MM.1S (cell line): Measurements from ENCODE around the gene DPM1.
A peak's percentile ranks its signal among the peaks of the same experiment; 100 is the strongest.

Experiments
- DNase-seq: peaks from one replicate; pipeline ENCODE4 v3.0.0-alpha.2; 2015
- H2AFZ ChIP-seq: fragments of 300-600 bp; sonication (generic); 2 replicates; pipeline ENCODE4 v1.6.0; 2016; ENCODE audit warnings: antibody characterized with exemption, low read length
- H3F3A ChIP-seq: fragments of 300-600 bp; sonication (generic); 2 replicates; pipeline ENCODE4 v1.6.1; 2016; ENCODE audit warnings: mild to moderate bottlenecking, antibody characterized with exemption, low read length, moderate library complexity, mixed read lengths; ENCODE audit not compliant: insufficient read depth
- H3K27ac ChIP-seq: fragments of 300-600 bp; sonication (generic); 2 replicates; pipeline ENCODE4 v1.5.1; 2016; ENCODE audit warnings: mild to moderate bottlenecking, low read length
- H3K27me3 ChIP-seq: fragments of 300-600 bp; sonication (generic); replicated peaks from 2 replicates; pipeline ENCODE4 v1.6.0; 2016; ENCODE audit warnings: low read length; ENCODE audit not compliant: insufficient read depth
- H3K36me3 ChIP-seq: fragments of 300-600 bp; sonication (generic); replicated peaks from 2 replicates; pipeline ENCODE4 v1.6.1; 2016; ENCODE audit warnings: mild to moderate bottlenecking, low read length, mixed read lengths; ENCODE audit not compliant: insufficient read depth
- H3K4me1 ChIP-seq: fragments of 300-600 bp; sonication (generic); 2 replicates; pipeline ENCODE4 v1.6.1; 2016; ENCODE audit warnings: low read length, mixed read lengths
- H3K4me2 ChIP-seq: fragments of 300-600 bp; sonication (generic); 2 replicates; pipeline ENCODE4 v1.6.0; 2016; ENCODE audit warnings: low read depth, low read length
- H3K4me3 ChIP-seq: fragments of 300-600 bp; sonication (generic); 2 replicates; pipeline ENCODE4 v1.5.1; 2016; ENCODE audit warnings: low read length, mixed read lengths
- H3K79me2 ChIP-seq: fragments of 300-600 bp; sonication (generic); 2 replicates; pipeline ENCODE4 v1.6.1; 2016; ENCODE audit warnings: mixed run types, low read length, mixed read lengths
- H3K9ac ChIP-seq: fragments of 300-600 bp; sonication (generic); 2 replicates; pipeline ENCODE4 v1.6.1; 2016; ENCODE audit warnings: low read length, mixed read lengths
- H3K9me2 ChIP-seq: fragments of 300-600 bp; sonication (generic); replicated peaks from 2 replicates; pipeline ENCODE4 v1.6.1; 2016; ENCODE audit warnings: mild to moderate bottlenecking, low read length, mixed read lengths; ENCODE audit not compliant: insufficient read depth
- H3K9me3 ChIP-seq: fragments of 300-600 bp; sonication (generic); replicated peaks from 2 replicates; pipeline ENCODE4 v1.6.1; 2016; ENCODE audit warnings: mild to moderate bottlenecking, low read length, mixed read lengths; ENCODE audit not compliant: insufficient read depth
- H4K20me1 ChIP-seq: fragments of 300-600 bp; sonication (generic); 2 replicates; pipeline ENCODE4 v1.6.1; 2016; ENCODE audit warnings: mild to moderate bottlenecking, low read length, moderate library complexity, mixed read lengths; ENCODE audit not compliant: insufficient read depth
- EZH2 ChIP-seq: fragments of 300-600 bp; sonication (generic); optimal IDR thresholded peaks from 2 replicates; pipeline ENCODE3; 2017; ENCODE audit warnings: low read depth, mild to moderate bottlenecking, antibody characterized with exemption, low read length, mixed read lengths
- EZH2phosphoT487 ChIP-seq: fragments of 300-600 bp; sonication (generic); IDR thresholded peaks from 2 replicates; pipeline ENCODE4 v1.6.1; 2018; ENCODE audit warnings: antibody characterized with exemption, low read length
- TF ChIP-seq, protein P1 (sequence below): fragments of 300-600 bp; sonication (generic); IDR thresholded peaks from 2 replicates; pipeline ENCODE4 v1.5.1; 2016; ENCODE audit warnings: antibody characterized with exemption, low read length, mixed read lengths

DPM1 gene

GRCh38 chr20:50929299-50930138 is 28.8 kb downstream of the DPM1 start:
- Histone ChIP-seq H3K4me2 (peak overlapping the region; percentile 75), H3K27me3 (no peaks in the 10 kb centered on the region), H3K79me2 (peaks cover 60% of the 10 kb centered on the region), H3F3A (peaks cover 21% of the 10 kb centered on the region), H4K20me1 (peaks cover 33% of the 10 kb centered on the region), H3K4me3 (peak overlapping the region; percentile 78), H2AFZ (no peak overlapping the region), H3K9ac (peak overlapping the region; percentile 76), H3K9me3 (no peaks in the 10 kb centered on the region), H3K4me1 (peaks cover 19% of the 10 kb centered on the region), H3K27ac (peak overlapping the region; percentile 39; the same call in 1 of the 2 replicates), H3K9me2 (no peaks in the 10 kb centered on the region), H3K36me3 (no peaks in the 10 kb centered on the region; the same call in 1 of the 2 replicates)
- DNase-seq: peak; percentile 96
- TF ChIP-seq, protein P1, sequence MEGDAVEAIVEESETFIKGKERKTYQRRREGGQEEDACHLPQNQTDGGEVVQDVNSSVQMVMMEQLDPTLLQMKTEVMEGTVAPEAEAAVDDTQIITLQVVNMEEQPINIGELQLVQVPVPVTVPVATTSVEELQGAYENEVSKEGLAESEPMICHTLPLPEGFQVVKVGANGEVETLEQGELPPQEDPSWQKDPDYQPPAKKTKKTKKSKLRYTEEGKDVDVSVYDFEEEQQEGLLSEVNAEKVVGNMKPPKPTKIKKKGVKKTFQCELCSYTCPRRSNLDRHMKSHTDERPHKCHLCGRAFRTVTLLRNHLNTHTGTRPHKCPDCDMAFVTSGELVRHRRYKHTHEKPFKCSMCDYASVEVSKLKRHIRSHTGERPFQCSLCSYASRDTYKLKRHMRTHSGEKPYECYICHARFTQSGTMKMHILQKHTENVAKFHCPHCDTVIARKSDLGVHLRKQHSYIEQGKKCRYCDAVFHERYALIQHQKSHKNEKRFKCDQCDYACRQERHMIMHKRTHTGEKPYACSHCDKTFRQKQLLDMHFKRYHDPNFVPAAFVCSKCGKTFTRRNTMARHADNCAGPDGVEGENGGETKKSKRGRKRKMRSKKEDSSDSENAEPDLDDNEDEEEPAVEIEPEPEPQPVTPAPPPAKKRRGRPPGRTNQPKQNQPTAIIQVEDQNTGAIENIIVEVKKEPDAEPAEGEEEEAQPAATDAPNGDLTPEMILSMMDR: peak; percentile 99
- TF ChIP-seq EZH2phosphoT487: no peak

DNA sequence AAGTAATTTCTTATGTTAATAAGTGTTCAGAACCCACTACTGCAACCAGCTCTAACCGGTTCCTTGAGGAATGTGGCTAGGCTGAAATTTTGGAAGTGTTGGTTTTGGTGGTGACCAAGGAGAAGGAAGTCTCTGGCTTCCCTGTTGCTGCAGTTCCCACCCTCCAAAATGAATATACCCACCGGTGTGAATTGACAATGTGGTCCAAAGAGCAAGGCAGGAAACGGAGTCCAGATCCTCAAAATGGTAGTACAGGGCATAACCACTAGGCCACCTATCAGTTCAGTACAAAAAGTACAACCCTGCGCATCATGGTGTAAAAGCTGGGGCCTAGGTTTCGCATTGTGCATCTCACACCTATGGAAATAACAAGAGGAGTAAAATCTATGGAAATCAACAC is 29.9 kb downstream of the DPM1 start:
- H3K9me2 ChIP-seq: no peaks in the 10 kb centered on the region
- H3K4me3 ChIP-seq: peak overlapping the region; percentile 42; the same call in 1 of the 2 replicates
- H3K4me1 ChIP-seq: peaks cover 19% of the 10 kb centered on the region
- H4K20me1 ChIP-seq: peaks cover 44% of the 10 kb centered on the region
- H2AFZ ChIP-seq: no peak overlapping the region
- H3F3A ChIP-seq: peaks cover 21% of the 10 kb centered on the region
- no peak overlapping the region for H3K27ac ChIP-seq
- H3K27me3 ChIP-seq: no peaks in the 10 kb centered on the region
- peak overlapping the region; percentile 75; the same call in 1 of the 2 replicates for H3K4me2 ChIP-seq
- no peaks in the 10 kb centered on the region; the same call in 1 of the 2 replicates for H3K36me3 ChIP-seq
- no peak for DNase-seq
- H3K9ac ChIP-seq: no peak overlapping the region
- no peak for TF ChIP-seq EZH2phosphoT487
- no peak for TF ChIP-seq EZH2
- TF ChIP-seq, protein P1: peak; percentile 6; the same call in 1 of the 2 replicates
- peaks cover 70% of the 10 kb centered on the region for H3K79me2 ChIP-seq
- no peaks in the 10 kb centered on the region for H3K9me3 ChIP-seq

GRCh38 chr20:50926530-50926929 is 31.8 kb downstream of the DPM1 start:
- no peak overlapping the region for H3K9ac ChIP-seq
- H4K20me1 ChIP-seq: peaks cover 55% of the 10 kb centered on the region
- 0 out of 2 replicates have a peak, but pooled peaks cover 5% of the 10 kb centered on the region for H3F3A ChIP-seq
- H2AFZ ChIP-seq: no peak overlapping the region
- H3K9me3 ChIP-seq: no peaks in the 10 kb centered on the region
- TF ChIP-seq EZH2phosphoT487 (no peak), EZH2 (no peak)
- TF ChIP-seq, protein P1: no peak
- no peaks in the 10 kb centered on the region for H3K27me3 ChIP-seq
- no peak overlapping the region for H3K4me2 ChIP-seq
- no peak overlapping the region for H3K4me3 ChIP-seq
- H3K4me1 ChIP-seq: peaks cover 8% of the 10 kb centered on the region
- no peak overlapping the region for H3K27ac ChIP-seq
- no peaks in the 10 kb centered on the region for H3K9me2 ChIP-seq
- no peaks in the 10 kb centered on the region; the same call in 1 of the 2 replicates for H3K36me3 ChIP-seq
- peaks cover 90% of the 10 kb centered on the region for H3K79me2 ChIP-seq
- DNase-seq: no peak
